GM12878 (cell line): ENCODE measurements around the gene SHC3. TPM values are rescaled to one million over a fixed set of nuclear protein-coding genes. Genes with fewer than 3 reads are reported as not detected.

ENCODE experiments used
- ATAC-seq: fragments of 200-7000 bp; cut with Tn5 transposase; 3 replicates; pipeline ENCODE4 v1.9.1; 2020; ENCODE audit warnings: mild to moderate bottlenecking, moderate library complexity
- BruUV-seq: library from RNA; stranded (reverse); fragments of 400-500 nt; replicated peaks from 2 replicates; lab custom pipeline; 2021; lab: Mats Ljungman, UMichigan
- CTCF ChIA-PET: fragments of 300-600 bp; sonication (Branson Sonifier 250); formaldehyde crosslinking; extraction: SDS; loops from one replicate; lab custom pipeline; 2021; ENCODE audit warnings: inconsistent platforms; lab: Yijun Ruan, JAX
- POLR2A ChIA-PET: fragments of 350-600 bp; formaldehyde crosslinking; extraction: SDS; loops from one replicate; lab custom pipeline; 2021; ENCODE audit warnings: inconsistent platforms; lab: Charles Lee
- RAD21 ChIA-PET: fragments of 300-600 bp; sonication (Branson Sonifier 250); formaldehyde crosslinking; loops from one replicate; lab custom pipeline; 2023; ENCODE audit warnings: antibody characterized with exemption; ENCODE audit not compliant: unreplicated experiment; lab: Charles Lee
- SMC1A ChIA-PET: fragments of 300-600 bp; sonication (Branson Sonifier 250); formaldehyde crosslinking; loops from one replicate; lab custom pipeline; 2023; ENCODE audit not compliant: unreplicated experiment, uncharacterized antibody; lab: Charles Lee
- DNase-seq: peaks from one replicate; pipeline ENCODE4 v3.0.0-alpha.2; 2011; ENCODE audit warnings: low read depth, low spot score
- FAIRE-seq: peaks from 3 replicates; lab custom pipeline; 2011; peaks lifted over from hg19 to GRCh38; lab: Jason Lieb, UNC
- H2AFZ ChIP-seq: 2 replicates; pipeline ENCODE4 v1.6.0; 2011; ENCODE audit warnings: low read depth, low read length, control low read depth; ENCODE audit not compliant: control insufficient read depth
- H3K27ac ChIP-seq: 2 replicates; pipeline ENCODE4 v1.5.1; 2011; ENCODE audit warnings: control low read depth; ENCODE audit not compliant: control insufficient read depth, insufficient read depth
- H3K27me3 ChIP-seq, 2 experiments: replicated peaks in 1 of 2; 2 replicates each; pipeline versions ENCODE4 v1.6.0 to v1.6.1; 2011; ENCODE audit warnings: low read length in 1 of 2; ENCODE audit not compliant: control insufficient read depth in 2 of 2, insufficient read depth in 2 of 2
- H3K36me3 ChIP-seq, 2 experiments: 2 replicates each; pipeline ENCODE4 v1.5.1; 2011; ENCODE audit warnings: low read length in 1 of 2; ENCODE audit not compliant: control insufficient read depth in 2 of 2, insufficient read depth in 2 of 2
- H3K4me1 ChIP-seq: 2 replicates; pipeline ENCODE4 v1.6.1; 2011; ENCODE audit warnings: mild to moderate bottlenecking, low read length, moderate library complexity, mixed read lengths; ENCODE audit not compliant: control insufficient read depth, insufficient read depth
- H3K4me2 ChIP-seq: 2 replicates; pipeline ENCODE4 v1.6.0; 2011; ENCODE audit warnings: control low read depth; ENCODE audit not compliant: control insufficient read depth, insufficient read depth
- H3K4me3 ChIP-seq: fragments of 200-600 bp; sonication (generic); 2 replicates; pipeline ENCODE4 v1.5.1; 2016
- H3K79me2 ChIP-seq: 2 replicates; pipeline ENCODE4 v1.6.0; 2011; ENCODE audit warnings: low read length; ENCODE audit not compliant: control insufficient read depth, insufficient read depth
- H3K9ac ChIP-seq: 2 replicates; pipeline ENCODE4 v1.8.0; 2011; ENCODE audit warnings: low read length, control low read depth, mixed read lengths; ENCODE audit not compliant: control insufficient read depth, insufficient read depth
- H3K9me3 ChIP-seq: replicated peaks from 3 replicates; pipeline ENCODE4 v1.5.1; 2011; ENCODE audit warnings: mild to moderate bottlenecking, low read length; ENCODE audit not compliant: control insufficient read depth, insufficient read depth
- H4K20me1 ChIP-seq: 2 replicates; pipeline ENCODE4 v1.6.0; 2011; ENCODE audit not compliant: control insufficient read depth, insufficient read depth
- BCL11A ChIP-seq: IDR thresholded peaks from 2 replicates; pipeline ENCODE4 v1.6.1; 2011; ENCODE audit warnings: low read depth, low read length
- CBX3 ChIP-seq: fragments of 200-600 bp; sonication (generic); IDR thresholded peaks from 2 replicates; pipeline ENCODE4 v1.6.1; 2016; ENCODE audit warnings: low read depth, borderline replicate concordance
- E4F1 ChIP-seq: fragments of 450-650 bp; IDR thresholded peaks from 2 replicates; pipeline ENCODE4 v1.6.1; 2018; ENCODE audit warnings: borderline replicate concordance, mild to moderate bottlenecking; ENCODE audit not compliant: partially characterized antibody
- ESRRA ChIP-seq: IDR thresholded peaks from 2 replicates; pipeline ENCODE4 v1.6.1; 2012; ENCODE audit warnings: mild to moderate bottlenecking, low read length, improper control_type of control experiment
- FOXK2 ChIP-seq: fragments of 450-650 bp; IDR thresholded peaks from 2 replicates; pipeline ENCODE4 v1.6.1; 2017; ENCODE audit warnings: mild to moderate bottlenecking, moderate library complexity
- GABPA ChIP-seq: IDR thresholded peaks from 2 replicates; pipeline ENCODE4 v1.6.1; 2014; ENCODE audit warnings: antibody characterized with exemption, low read depth, mild to moderate bottlenecking, inconsistent platforms
- HDAC6 ChIP-seq: fragments of 200-600 bp; sonication (generic); IDR thresholded peaks from one replicate; pipeline ENCODE4 v1.8.0; 2017; ENCODE audit warnings: antibody characterized with exemption; ENCODE audit not compliant: unreplicated experiment
- HSF1 ChIP-seq: fragments of 150-350 bp; IDR thresholded peaks from 2 replicates; pipeline ENCODE4 v1.6.1; 2014; ENCODE audit warnings: mild to moderate bottlenecking, low read depth, low read length
- IKZF2 ChIP-seq, 2 experiments: fragments of 450-650 bp; IDR thresholded peaks; 2 replicates each; pipeline ENCODE4 v1.6.1; 2017; ENCODE audit warnings: mild to moderate bottlenecking in 2 of 2, moderate library complexity in 2 of 2
- POLR2AphosphoS2 ChIP-seq: IDR thresholded peaks from 2 replicates; pipeline ENCODE4 v1.6.1; 2011; ENCODE audit warnings: low read depth, mild to moderate bottlenecking, low read length, improper control_type of control experiment, moderate library complexity
- POU2F2 ChIP-seq: IDR thresholded peaks from 3 replicates; pipeline ENCODE4 v1.6.1; 2011; ENCODE audit warnings: low read depth, mild to moderate bottlenecking, low read length, borderline replicate concordance
- RB1 ChIP-seq: fragments of 450-650 bp; formaldehyde crosslinking; IDR thresholded peaks from 2 replicates; pipeline ENCODE4 v1.6.1; 2017; ENCODE audit warnings: mild to moderate bottlenecking, borderline replicate concordance
- RBBP5 ChIP-seq: fragments of 200-600 bp; sonication (generic); conservative IDR thresholded peaks from 2 replicates; pipeline ENCODE4 v1.6.1; 2016
- RFX5 ChIP-seq: IDR thresholded peaks from 2 replicates; pipeline ENCODE4 v1.6.1; 2011; ENCODE audit warnings: low read depth, low read length, improper control_type of control experiment
- SIX5 ChIP-seq: IDR thresholded peaks from 2 replicates; pipeline ENCODE4 v1.6.1; 2011; ENCODE audit warnings: mild to moderate bottlenecking, low read depth, low read length, moderate library complexity; ENCODE audit not compliant: severe bottlenecking
- SMC3 ChIP-seq: IDR thresholded peaks from 2 replicates; pipeline ENCODE4 v1.6.1; 2011; ENCODE audit warnings: low read length, improper control_type of control experiment, borderline replicate concordance
- ZBTB40 ChIP-seq: fragments of 450-650 bp; IDR thresholded peaks from 2 replicates; pipeline ENCODE4 v1.6.1; 2016; ENCODE audit warnings: mild to moderate bottlenecking, moderate library complexity, borderline replicate concordance
- WGBS: methylation state at CpG from one replicate; pipeline ENCODE4 v1.1.6; 2016; ENCODE audit warnings: low lambda C conversion rate; ENCODE audit not compliant: insufficient replicate concordance, insufficient coverage; ENCODE audit errors: missing lambda C conversion rate; 5-methylcytosine and 5-hydroxymethylcytosine counted together
- in situ Hi-C: fragments of 300-500 bp; cut with MboI; formaldehyde crosslinking; loops from 9 replicates; pipeline ENCODE4 v1.14.3; 2018; ENCODE audit warnings: mixed read lengths
- intact Hi-C: fragments of 100-400 bp; cut with micrococcal nuclease; formaldehyde crosslinking; loops from one replicate; pipeline ENCODE4 v1.14.2; 2022; ENCODE audit not compliant: unreplicated experiment
- polyA plus RNA-seq, 11 experiments: library from polyadenylated mRNA; depleted of rRNA in 4 of 11; unstranded in 6 of 11; stranded (reverse) in 5 of 11; fragments of >200 nt; fragmentation: Nextera tagmentation in 4 of 11; fragmentation: Illumina TruSeq in 1 of 11; extraction: Ambion mirVana in 4 of 11; extraction: Trizol in 1 of 11; gene quantifications; 1 replicate in 1 of 11; 2 replicates in 10 of 11; pipeline versions ENCODE4 v1.2.1 to v1.2.3, GENCODE V29; 2011 to 2016; ENCODE audit warnings: inconsistent platforms in 2 of 11, missing spikeins in 2 of 11, low read depth in 1 of 11
- total RNA-seq, 4 experiments: library from RNA; depleted of rRNA in 3 of 4; stranded (reverse); fragments of >200 nt in 3 of 4; fragmentation: Illumina TruSeq in 1 of 4; extraction: Trizol in 1 of 4; gene quantifications; 2 replicates each; pipeline versions ENCODE4 v1.2.1 to v1.2.3, GENCODE V29; 2013 to 2021

SHC3 gene
- total and polyA plus RNA-seq, 10 of the 15 experiments (the other 5 are each of a cell fraction or from before 2014, with no cell fraction given) = 0.01 to 0.06 TPM; not detected in 8

- TF ChIP-seq ZBTB40 (no peak), SMC3 (no peak), E4F1 (no peak), CBX3 (no peak), ESRRA (no peak), RB1 (no peak)
Observed at GRCh38 chr9:89083626-89084025, 95.0 kb downstream of the SHC3 start (continued).

GRCh38 chr9:89080193-89080592 is 98.4 kb downstream of the SHC3 start:
- SMC1A ChIA-PET = no interaction called here
- DNase-seq = no peak
- Histone ChIP-seq H3K4me2 (no peak overlapping the region), H3K79me2 (no peaks in the 10 kb centered on the region), H2AFZ (no peak overlapping the region), H3K9me3 (no peaks in the 10 kb centered on the region; the same call in 2 of the 3 replicates), H3K4me1 (no peaks in the 10 kb centered on the region), H4K20me1 (no peaks in the 10 kb centered on the region), H3K4me3 (no peak overlapping the region), H3K36me3 (no peaks in the 10 kb centered on the region), H3K27ac (no peak overlapping the region), H3K9ac (no peak overlapping the region), H3K27me3 (peaks cover 0 to 4% of the 10 kb centered on the region in 2 experiments; a peak in 3 of 4 replicates)
- in situ Hi-C loops (no loop called here), intact Hi-C loops (no loop called here)
- POLR2A ChIA-PET = interaction anchor here (0.7 kb wide), 1 partner anchor 76 kb away, joined by 5 read pairs; no protein-coding TSS in a partner anchor
- WGBS = 0% methylated on average over 3 of the region's 3 CpGs
- CTCF ChIA-PET = no interaction called here
- RAD21 ChIA-PET = no interaction called here
- ATAC-seq = no peak
- BruUV-seq = no TSS peak
- no peak for FAIRE-seq
- no peak for TF ChIP-seq POU2F2
- TF ChIP-seq HSF1 = no peak
- no peak for TF ChIP-seq HDAC6
- no peak for TF ChIP-seq SIX5
- TF ChIP-seq IKZF2 (IDR thresholded peaks at IDR 0.05) = no peak
- TF ChIP-seq RBBP5 = no peak
- TF ChIP-seq RFX5 = no peak
- TF ChIP-seq FOXK2 = no peak
- no peak for TF ChIP-seq BCL11A
- no peak for TF ChIP-seq GABPA
- no peak for TF ChIP-seq RB1
- TF ChIP-seq POLR2AphosphoS2 = no peak
